ENCODE results near the gene AP3D1.

DNA sequence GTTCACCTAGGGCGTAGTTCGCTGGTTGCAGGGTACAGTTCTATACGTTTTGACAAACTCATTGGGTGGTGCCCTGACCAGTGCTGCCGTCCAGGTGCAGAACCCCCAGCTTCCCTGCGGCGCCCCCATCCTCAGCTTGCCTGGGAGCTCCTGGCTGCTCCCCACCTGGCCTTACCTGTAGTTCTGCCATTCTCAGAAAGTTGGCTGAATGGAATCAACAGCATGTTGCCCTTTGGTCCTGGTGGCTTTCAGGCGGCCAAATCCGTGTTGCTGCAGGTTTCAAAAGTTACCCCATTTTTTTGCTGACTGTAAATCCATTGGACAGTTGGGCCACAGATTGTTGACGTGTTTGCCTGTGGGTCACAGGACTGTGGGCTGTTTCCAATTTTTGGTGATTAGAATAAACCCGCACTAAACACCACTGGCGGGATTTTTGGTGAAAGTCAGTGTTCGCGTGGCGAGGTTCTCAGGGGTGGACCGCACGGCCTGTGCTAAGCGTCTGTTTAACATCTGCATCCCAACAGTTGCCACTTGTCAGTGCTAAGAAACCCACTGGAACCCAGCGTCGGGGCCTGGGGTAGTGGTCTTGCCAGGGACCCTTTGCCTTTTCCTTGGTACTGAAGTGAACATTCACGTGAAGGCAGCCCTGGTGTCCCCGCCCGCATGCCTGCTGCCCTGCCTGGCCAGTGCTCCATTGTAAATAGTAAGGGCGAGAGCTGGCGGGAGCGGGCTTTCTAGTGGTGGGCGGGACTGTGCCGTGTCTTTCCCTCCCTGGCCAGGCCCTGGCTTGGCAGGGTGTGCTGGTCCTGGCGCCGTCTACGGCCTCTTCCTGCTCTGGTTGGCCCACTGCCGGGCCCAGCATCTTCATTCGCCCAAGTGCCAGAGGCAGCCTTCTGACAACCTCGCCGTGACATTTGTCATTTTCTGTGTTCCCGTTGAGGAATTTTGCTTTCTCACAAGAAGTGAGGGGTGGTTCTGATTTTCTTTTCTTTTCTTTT lies 15.7 kb upstream of the AP3D1 start:
- TF ChIP-seq ZFX (IDR thresholded peaks at IDR 0.05; ENCODE audit: borderline replicate concordance), result no peak
- TF ChIP-seq, protein P1, sequence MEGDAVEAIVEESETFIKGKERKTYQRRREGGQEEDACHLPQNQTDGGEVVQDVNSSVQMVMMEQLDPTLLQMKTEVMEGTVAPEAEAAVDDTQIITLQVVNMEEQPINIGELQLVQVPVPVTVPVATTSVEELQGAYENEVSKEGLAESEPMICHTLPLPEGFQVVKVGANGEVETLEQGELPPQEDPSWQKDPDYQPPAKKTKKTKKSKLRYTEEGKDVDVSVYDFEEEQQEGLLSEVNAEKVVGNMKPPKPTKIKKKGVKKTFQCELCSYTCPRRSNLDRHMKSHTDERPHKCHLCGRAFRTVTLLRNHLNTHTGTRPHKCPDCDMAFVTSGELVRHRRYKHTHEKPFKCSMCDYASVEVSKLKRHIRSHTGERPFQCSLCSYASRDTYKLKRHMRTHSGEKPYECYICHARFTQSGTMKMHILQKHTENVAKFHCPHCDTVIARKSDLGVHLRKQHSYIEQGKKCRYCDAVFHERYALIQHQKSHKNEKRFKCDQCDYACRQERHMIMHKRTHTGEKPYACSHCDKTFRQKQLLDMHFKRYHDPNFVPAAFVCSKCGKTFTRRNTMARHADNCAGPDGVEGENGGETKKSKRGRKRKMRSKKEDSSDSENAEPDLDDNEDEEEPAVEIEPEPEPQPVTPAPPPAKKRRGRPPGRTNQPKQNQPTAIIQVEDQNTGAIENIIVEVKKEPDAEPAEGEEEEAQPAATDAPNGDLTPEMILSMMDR (IDR thresholded peaks at IDR 0.05), result no peak
